K562 (cell line): ENCODE measurements around the gene LSM14B.

ENCODE experiments used
- CTCF ChIP-seq, 3 experiments: IDR thresholded peaks in 2 of 3; conservative IDR thresholded peaks in 1 of 3; 2 replicates each; pipeline ENCODE4 v1.5.1; 2011 to 2012; ENCODE audit warnings: low read length in 3 of 3, mild to moderate bottlenecking in 3 of 3, control low read depth in 2 of 3, improper control_type of control experiment in 1 of 3, inconsistent platforms in 1 of 3, low read depth in 1 of 3, mixed read lengths in 1 of 3, moderate library complexity in 1 of 3; ENCODE audit not compliant: insufficient read depth in 2 of 3
- GABPB1 ChIP-seq: sonication (generic); formaldehyde crosslinking; IDR thresholded peaks from 2 replicates; pipeline ENCODE4 v1.8.0; 2022; ENCODE audit warnings: mild to moderate bottlenecking, missing genetic modification reagents
- JUND ChIP-seq, 2 experiments: IDR thresholded peaks; 2 replicates in 1 of 2; 3 replicates in 1 of 2; pipeline ENCODE4 v1.6.1; 2011; ENCODE audit warnings: borderline replicate concordance in 2 of 2, low read depth in 2 of 2, low read length in 2 of 2, improper control_type of control experiment in 1 of 2, missing biosample characterization in 1 of 2, missing genetic modification characterization in 1 of 2, missing genetic modification reagents in 1 of 2
- LARP7 ChIP-seq: fragments of 450-650 bp; IDR thresholded peaks from 2 replicates; pipeline ENCODE4 v1.6.1; 2016
- NR2C1 ChIP-seq, 2 experiments: fragments of 450-650 bp; IDR thresholded peaks; 2 replicates each; pipeline ENCODE4 v1.6.1; 2017; ENCODE audit warnings: mild to moderate bottlenecking in 2 of 2, antibody characterized with exemption in 1 of 2, inconsistent platforms in 1 of 2, missing compliant biosample characterization in 1 of 2, missing genetic modification characterization in 1 of 2
- TAF7 ChIP-seq: fragments of 450-650 bp; IDR thresholded peaks from 2 replicates; pipeline ENCODE4 v1.6.1; 2016; ENCODE audit warnings: missing genetic modification characterization, missing compliant biosample characterization
- ZNF444 ChIP-seq: fragments of 250-450 bp; sonication (Bioruptor Pico); IDR thresholded peaks from 2 replicates; pipeline ENCODE4 v1.4.0; 2020; ENCODE audit warnings: mild to moderate bottlenecking, moderate library complexity

DNA sequence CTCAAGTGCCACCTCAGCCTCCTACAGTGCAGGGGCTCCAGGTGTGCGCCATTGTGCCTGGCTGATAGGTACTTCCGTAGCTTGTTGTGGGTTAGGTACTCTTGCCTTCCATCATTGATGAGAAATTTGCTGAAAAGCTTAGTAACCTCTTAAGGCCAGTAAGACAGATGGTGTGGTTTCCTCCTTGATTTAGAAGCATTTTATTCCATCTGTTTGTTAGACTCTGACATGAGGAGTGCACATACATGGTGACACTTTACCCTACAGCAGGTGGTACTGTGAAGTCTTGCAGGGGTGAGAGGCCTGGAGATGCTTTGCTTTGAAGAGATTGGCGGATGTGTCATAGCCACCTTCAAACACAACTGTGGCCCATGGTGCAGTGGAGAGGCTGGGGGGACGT lies 45.8 kb downstream of the LSM14B start:
- no peak for TF ChIP-seq GABPB1 (CRISPR knock-in tag)
- no peak for TF ChIP-seq CTCF (IDR thresholded peaks at IDR 0.05 in 2 of 3, conservative IDR thresholded peaks at IDR 0.05 in 1 of 3; ENCODE audit: insufficient read depth in 2 of 3, low read depth in 1 of 3, low read length in 3 of 3)
- no peak for TF ChIP-seq NR2C1 (IDR thresholded peaks at IDR 0.05)
- TF ChIP-seq NR2C1 (tag; IDR thresholded peaks at IDR 0.05), result no peak
- no peak for TF ChIP-seq ZNF444 (CRISPR knock-in tag)
- no peak for TF ChIP-seq TAF7 (tag)
- TF ChIP-seq LARP7, result no peak
- TF ChIP-seq JUND (IDR thresholded peaks at IDR 0.05; ENCODE audit: borderline replicate concordance, low read depth, low read length), result no peak
- TF ChIP-seq JUND (tag; IDR thresholded peaks at IDR 0.05; ENCODE audit: borderline replicate concordance, low read depth, low read length), result no peak
